ENCODE results near the gene GPR63.

Gene GPR63

DNA sequence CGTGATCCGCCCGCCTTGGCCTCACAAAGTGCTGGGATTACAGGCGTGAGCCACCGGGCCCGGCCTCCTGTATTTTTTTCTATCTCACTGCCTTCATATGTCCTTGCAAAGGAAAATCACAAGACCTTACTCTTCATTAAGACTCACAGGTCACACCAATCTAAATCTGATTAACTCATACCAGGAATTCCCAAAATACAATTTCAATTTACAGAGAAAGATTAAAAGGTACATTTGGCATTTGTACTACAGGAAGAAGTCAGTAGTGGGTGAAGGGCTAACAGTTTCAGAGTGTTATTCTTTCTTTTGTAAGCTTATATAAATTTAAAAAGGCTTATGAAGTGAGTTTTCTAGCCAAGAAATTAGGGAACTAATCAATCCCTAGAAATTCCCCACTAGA lies 87.4 kb downstream of the GPR63 start:
- DNase-seq = no peak
